ENCODE results near the gene RARS2.
"Not testable (repeated sequence)": the region's sequence is repeated elsewhere in the genome, so short reads cannot be mapped to it uniquely, and the experiment has no call there.

RARS2 gene

GRCh38 chr6:87501809-87502572, 87.8 kb downstream of the RARS2 start:
- DNase-seq, result no peak

DNA sequence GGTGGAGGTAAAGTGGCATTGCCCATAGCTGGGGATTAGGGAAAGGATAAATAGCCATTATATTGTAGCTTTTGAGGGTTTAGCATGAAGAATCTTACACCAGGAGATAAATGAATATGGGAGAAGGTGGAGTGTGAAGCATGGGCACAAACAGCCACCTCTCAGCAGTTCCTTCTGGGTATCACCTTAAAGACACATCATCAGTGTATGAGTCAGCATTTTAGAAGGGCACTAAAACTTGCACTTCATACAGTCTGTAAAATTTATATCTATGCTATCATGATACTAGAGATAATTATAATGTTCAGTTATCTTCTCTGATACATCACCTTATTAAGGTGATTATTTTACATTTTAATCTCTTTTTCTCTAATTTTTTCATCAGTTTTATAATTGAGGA, 91.7 kb downstream of the RARS2 start:
- DNase-seq, result no peak

DNA sequence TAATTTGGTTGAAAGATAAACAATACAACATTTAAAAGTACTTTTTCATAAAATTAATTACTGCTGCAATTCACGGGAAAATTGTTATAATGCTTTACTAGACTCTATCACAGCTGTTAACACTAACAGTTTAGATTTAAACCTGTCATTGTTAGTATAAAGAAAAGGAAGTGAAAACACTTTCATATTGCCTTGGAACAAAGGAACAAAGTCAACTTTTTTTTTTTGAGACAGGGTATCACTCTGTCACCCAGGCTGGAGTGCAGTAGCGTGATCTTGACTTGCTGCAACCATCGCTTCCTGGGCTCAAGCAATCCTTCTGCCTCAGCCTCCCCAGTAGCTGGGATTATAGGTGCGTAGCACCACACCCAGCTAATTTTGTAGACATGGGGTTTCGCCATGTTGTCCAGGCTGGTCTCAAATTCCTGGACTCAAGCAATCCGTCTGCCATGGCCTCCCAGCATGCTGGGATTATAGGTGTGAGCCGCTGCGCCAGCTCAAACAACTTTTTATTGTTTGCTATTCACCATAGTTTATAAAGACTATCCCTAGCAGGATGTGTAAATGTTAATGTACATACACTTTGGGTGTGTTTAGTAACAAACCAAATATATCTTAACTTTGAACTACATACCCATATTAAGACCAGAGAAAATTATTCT, 94.9 kb downstream of the RARS2 start:
- no peak for DNase-seq

DNA sequence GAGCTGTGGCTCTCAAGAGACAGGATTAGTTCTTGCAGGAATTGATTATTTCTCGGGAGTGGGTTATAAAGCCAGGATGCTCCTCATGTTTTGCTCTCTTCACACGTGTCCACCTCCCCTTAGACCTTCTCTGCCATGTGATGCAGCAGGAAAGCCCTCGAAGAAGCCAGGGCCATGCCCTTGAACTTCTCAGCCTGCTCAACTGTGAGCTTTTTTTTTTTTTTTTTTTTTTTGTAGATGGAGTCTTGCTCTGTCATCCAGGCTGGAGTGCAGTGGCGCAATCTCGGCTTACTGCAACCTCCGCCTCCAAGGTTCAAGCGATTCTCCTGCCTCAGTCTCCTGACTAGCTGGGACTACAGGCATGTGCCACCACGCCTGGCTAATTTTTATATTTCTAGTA, 100.5 kb downstream of the RARS2 start:
- not testable (repeated sequence) for DNase-seq

DNA sequence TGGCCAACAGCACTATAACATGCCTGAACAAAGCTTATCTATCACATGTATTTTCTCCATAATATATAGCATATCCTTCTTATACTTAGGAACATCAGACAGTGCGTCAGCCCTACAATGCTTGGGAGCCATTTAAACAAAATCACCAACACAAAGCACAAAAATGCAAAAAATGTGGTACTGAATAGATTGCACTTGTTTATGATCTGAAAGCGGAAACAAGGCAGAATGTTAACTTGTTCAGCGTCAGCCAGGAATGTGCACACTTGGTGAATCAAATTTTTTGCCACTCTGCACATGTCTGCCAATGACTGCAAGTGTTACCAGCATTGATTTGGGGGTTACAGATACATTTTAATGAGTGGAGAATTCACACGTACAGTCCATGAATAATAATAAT, 102.2 kb downstream of the RARS2 start:
- DNase-seq, result no peak

DNA sequence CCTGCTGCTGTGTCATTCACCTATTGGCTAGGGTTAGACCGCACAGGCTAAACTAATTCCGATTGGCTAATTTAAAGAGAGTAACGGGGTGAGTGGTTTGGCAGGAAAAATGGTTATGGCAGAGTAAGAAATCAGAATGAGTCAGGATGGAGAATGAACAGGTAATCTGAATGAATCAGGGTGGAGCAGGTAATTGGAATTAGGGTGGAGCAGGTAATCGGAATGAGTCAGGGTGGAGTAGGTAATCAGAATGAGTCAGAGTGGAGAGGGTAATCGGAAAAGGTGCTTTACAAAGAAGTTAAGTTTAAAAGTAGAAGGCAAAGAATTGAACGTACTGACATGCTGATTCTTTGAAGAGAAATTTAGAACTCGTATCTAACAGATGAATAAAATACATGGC, 105.3 kb downstream of the RARS2 start:
- DNase-seq, result no peak

GRCh38 chr6:87483929-87484328, 105.9 kb downstream of the RARS2 start:
- peak in 1 of 56 donors; percentile 4 for DNase-seq

DNA sequence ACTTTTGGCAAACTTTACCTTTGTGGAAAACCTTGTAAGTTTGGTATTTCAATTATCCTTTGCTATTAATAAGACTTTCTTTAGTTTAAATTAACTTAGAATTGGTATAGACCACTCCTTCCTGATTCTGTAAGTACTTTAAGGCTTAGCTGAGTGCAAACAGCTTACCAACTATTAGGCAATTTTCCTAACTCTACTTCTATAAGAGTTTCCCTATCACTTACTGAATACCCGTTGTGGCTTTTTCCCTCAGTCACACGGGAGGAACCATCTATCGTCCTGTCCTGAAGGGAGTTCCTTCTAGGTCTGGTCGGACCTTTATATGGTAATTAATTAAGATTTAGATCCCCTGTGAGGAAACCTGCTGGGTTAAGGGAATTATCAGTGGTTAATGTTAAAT, 107.4 kb downstream of the RARS2 start:
- DNase-seq, result no peak

DNA sequence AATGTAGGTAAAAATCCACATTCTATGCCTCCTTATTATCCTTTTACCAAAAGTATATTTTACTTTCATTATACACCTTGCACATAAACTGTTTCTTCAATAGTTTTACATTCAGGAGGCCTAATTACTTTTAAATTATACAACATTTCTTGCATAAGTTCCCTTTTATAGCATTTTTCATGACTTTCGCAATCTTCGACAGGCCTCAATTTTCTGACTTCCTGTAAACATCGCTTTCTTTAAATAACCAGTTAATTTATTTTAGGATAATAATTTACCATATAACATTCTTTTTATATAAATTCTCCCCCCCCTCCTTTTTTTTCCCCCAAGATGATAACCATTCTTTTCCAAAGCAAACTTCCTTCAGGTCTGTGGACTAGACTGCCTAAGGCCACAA, 107.9 kb downstream of the RARS2 start:
- no peak for DNase-seq

- DNase-seq, result peak in 9 of 56 donors; percentile 10 to 52 (median 40)
Observed at GRCh38 chr6:87473419-87473903, 116.3 kb downstream of the RARS2 start.

DNA sequence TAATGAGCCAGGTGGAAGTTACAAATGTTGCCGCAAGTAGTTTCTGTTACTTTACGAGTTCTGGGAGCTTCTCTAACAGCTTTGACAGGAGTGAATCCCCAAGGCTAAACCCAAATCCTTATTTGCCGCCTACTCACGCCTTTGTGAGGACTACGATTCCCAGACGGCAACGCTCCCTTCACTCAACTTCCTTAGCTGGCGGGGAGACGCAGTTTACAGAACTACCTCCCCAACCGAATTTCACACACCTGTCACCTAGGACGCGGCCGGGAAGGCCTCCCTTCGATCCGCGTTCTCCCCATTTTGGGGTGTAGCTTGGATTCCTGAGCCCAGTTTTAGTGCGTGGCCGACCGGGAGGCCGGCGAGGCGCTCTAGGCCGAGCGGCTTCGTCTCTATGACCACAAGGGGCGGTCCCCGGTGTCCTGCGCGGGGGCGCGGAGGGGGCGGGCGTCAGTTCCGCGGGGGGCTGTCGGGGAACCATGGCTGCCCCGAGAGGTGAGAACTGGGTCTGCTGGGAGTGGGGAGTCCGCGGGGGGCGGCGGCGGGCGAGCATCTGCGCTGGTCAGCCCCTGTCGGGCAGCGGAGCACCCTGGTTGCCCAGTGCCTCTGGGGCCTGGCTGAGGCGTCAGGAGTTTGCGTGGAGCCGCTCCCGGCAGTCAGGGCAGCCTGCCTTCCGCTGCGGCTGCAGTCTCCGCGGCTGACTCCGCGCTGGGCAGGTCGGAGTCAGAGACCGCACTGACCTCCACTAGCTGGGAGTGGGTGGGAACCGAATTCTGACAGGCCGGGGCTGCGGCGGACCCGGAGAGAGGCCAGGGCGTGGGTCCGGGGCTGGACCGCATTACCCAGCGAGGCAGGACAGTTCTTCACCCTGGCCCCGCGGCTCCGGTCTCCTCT, 117.0 kb downstream of the RARS2 start, which contains the start of gene SLC35A1:
Gene SLC35A1 (plus strand): TSS at position 450 of the 894 bp plus-strand sequence. CDS start 30 bp downstream, at position 480.
- DNase-seq, result peak; percentile 37 to 95 (median 84)

DNA sequence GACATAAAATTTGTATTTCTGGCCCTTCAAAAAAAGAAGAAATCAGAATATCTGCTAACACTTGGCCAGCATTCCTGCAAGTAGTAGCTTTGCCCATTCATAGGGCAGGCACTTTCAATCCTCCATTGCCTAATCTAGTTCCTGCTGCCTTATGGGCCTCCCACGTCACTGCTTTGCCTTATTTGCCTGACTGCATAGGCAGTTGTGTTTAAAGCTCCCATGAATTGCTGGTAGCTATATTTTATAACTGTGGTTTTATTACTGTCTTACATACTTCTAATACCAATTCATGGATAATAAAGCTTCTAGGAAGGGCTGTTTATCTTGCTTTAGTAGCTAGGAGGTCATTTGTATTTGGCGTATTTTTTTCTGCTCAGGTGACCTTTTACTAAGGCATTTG, 124.7 kb downstream of the RARS2 start:
- DNase-seq, result no peak
